GM18858 (cell line): Measurements from ENCODE around the gene ABLIM2.

Experiments
- ATAC-seq: cut with Tn5 transposase; IDR thresholded peaks from one replicate; pipeline ENCODE4 v1.9.1; 2021; ENCODE audit not compliant: unreplicated experiment

ABLIM2 gene

DNA sequence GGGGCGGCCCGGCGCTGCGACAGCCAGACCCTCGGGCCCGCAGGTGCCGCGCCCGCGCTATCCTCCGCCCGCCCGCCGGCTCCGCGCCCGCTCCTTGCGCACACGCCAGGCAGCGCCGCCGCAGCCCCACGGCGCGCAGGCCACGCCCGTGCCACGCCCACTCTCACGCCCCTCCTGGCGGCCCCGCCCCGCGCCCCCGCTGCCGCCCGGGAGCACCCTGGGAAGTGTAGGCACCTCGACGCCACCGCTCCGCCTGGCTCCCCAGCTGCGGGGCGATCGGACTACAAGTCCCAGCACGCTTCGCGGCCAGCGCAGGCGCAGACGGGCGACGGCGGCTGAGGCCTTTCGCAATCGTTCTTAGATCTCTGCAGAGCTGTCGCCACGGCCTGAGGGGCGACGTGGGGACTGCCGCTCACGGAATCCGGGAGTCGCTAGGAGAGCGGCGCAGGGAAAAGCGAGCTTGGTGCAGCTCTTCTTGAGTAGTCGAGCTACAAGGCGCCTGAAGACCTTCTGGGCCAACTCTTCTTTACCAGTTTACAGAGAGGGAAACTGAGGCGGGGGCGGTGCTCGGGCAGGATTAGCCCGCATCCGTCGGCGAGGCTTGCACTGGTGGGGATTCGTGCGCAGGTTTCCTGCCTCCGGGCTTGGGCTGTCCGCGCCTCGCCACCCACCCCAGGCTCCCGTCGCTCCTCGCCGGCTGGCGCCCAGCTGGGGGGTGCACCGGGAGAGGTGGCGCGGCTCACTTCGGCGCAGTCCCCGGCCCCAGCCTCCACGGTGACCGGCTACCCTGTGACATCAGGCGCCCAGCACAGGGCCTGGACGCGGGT, at the start of gene ABLIM2:
Gene ABLIM2 (minus strand): TSS at position 104 of the 827 bp plus-strand sequence. CDS start 124 bp downstream, outside the sequence.
- peak; percentile 93 for ATAC-seq

DNA sequence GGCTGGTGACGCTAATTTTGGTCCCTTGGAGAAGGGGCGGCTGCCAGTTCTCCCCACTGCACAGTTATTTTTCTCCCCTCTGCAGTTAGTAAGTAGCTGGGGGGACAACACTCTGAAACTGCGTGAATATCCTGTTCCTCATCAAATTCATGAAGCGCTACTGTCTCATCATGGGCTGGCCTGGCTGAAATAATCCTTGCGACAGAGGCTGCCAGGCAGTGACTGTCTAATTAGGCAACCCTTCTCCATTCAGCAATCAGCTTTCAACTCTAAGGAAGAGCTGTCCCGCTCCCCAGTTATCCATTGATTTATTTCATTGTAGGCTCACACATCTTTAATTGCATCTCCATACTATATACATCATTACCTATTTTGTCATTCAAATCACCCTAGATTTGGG, 48.7 kb upstream of the ABLIM2 start:
- no peak for ATAC-seq

DNA sequence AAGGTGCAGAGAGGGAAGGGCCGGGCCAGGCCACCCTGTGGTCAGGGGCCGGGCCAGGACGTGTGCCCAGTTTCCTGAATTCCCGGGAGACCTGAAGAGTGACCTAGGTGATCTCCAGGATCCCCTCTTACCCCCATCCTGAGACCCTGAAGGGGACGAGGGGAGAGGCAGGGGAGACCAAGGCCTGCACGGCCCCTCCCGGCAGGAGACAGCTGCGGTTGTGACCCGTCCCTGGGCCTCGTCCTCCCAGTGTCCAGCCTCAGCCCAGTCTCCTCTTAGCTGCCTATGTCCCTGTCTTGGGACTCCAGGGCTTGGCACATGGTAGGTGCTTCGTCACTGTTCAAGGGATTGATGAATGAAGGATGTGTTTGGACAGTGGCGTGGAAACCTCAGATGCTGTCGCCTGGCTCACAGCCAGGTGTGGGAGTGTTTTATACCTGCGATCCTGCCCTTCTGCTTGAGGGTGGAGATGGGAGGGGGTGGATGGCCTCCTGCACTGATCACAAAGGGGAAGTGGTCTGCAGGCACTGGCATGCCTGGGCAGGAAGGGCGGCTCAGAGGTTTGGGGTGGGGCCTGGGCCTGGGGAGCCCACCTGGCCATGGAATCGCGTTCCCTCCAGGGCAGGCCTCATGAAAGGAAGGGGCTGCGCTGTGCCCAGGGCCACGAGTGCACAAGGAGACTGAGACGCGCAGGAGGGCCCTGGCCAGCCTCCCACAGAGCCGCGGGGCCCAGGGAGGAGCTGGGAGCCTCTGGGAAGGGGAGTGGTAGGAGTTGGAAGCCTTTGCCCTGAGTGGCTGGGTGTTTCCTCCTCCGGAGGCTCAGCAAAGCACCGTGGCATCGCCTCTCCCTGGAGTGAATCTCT, 47.4 kb upstream of the ABLIM2 start:
- ATAC-seq, result no peak

DNA sequence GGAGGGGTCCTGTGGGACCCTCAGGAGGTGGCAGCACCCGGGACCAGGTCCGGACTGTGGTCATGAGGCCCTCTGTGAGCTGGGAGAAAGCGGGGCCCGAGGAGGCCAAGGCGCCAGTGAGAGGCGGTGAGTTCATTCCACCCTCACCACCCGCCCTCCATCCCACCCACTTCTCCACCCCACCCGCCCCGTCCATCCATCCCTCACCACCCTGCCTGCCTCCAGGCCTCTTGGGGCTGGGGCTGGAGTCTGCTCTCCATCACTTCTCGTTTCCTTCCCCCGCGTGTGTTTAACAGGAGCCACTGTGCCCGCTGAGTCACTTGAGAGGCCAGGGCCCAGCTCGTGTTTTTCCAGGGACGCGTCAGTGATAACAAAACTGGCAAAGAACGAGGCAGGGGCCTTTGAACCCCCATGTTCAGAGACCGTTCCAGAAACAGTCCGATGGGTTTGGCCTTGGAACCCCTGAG, 46.7 kb upstream of the ABLIM2 start:
- no peak for ATAC-seq

DNA sequence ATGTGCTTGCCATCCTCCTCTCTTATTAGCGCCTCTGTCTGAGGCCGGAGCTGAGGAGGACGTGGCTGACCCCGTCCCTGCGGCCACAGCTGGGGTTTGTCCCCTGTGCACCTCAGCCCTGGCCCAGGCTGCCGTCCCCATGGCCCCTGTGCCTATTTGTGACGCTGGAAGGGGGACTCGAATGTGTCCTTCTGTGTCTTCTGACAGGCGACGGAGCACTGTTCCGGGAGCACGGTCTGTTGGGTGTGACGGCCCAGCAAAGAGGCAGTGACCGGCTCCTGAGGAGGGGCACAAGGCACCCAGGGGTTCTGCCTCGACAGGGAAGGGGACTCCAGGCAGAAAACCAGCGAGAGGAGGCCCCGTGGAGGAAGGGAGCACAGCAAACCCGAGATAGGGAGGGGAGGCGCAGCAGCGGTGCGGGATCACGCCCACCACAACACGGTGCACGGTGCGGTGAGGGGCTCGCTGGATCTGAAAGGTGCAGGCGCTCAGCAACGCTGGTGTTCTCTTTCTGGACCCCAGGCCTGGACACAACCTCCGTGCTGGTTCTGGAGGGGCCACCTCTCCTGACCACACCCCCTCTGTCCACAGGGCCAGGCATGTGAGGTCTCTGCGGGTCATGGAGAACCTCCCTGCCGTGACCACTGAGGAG, 46.1 kb upstream of the ABLIM2 start:
- no peak for ATAC-seq

DNA sequence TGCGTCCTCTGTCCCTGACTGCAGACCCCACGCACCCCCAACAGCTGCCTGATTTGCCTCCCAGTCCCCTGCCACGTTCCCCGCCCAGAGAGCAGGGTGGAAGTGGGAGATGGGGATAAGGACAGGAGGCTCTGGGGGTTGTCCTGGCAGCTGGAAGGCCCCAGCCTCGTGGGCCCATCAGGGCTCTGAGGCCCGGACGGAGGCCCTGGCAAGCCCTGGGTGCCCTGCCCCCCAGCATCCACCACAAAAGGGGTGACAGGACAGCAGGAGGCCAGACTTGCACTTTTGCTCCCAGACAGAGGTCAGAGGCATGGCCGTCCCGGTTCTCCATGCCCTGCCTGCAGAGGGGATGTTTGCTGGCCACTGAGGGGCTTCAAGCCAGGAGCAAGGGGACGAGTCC, 45.2 kb upstream of the ABLIM2 start:
- ATAC-seq, result no peak

DNA sequence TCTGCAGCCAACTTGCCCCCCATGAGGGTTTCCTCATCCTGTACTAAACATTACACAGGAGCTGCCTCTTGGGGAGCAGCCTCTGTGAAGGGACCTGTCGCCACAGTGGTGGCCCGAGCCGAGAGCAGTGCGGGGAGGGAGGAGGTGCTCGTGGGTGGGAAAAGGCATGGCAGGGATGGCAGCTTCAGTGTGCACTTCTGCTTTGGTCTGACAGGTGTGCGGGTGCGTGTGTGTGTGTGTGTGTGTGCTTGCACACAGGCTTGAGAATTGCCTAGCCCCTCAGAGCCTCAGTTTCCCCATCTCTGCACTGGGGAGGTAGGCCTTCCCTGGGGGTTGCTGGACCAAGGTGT, 44.4 kb upstream of the ABLIM2 start:
- ATAC-seq, result no peak

DNA sequence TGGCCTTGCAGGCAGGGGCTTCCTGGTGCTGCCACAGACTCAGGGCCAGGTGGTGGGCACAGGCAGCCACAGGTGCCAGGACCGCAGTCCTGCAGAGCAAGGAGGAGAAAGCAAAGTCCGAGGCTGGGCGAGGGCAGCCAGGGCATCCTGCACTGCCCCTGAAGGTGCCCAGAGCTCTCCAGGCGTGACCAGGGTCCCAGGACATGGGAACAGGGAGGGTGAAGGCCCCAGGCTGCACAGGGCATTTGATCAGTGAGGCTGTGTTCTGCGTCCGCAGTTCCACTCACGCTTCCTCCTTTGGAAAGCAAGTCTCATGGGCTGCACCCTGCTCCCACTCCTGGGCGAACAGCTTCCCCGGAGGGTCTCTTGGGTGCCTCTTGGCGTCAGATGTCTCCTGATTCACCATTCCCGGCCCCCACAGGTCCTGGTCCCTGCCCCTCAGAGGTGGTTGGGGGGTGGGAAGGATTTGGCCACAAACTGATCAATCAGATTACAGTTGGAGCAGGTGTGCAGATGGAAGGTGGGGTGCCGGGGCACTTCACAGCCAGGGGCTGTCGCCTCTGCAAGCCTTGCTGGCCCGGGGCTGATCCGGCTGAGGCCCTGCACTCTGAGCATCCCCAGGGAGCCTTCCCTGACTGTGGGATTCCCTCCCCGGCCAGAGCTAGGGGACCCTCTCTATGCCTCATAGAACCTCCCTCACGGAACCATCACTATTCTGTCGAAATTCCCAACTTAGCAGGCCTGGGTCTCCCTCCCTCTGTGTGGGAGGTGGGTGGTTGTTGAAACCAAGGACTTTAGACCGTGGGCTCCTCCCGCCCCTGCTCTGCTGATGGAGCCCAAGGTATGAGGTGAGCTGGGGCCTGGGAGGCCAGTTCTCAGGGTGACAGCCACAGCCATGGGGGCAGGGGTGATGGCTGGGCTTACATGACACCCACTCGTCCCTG, 43.8 kb upstream of the ABLIM2 start:
- no peak for ATAC-seq

DNA sequence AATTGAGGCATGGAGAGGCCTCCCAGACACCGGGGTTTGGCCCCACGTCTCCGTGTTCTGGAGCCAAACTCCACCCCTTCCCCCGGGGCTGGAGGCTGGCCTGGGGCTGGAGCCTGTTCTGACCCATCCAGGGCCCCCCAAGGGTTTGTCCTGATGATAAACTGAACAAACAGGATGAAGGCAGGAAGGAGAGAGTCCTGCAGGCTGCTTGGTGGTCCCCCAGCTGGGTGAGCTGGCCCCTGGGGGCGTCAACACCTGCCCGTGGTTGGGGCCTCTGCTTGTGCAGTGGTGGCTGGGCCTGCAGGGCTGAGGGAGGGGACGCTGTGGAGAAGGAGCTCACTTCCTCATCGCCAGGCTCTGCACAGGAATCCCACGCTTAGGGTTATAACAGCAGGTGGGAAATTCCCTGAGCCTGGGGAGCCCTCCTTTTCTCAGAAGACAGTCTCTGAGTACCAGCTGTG, 42.7 kb upstream of the ABLIM2 start:
- ATAC-seq, result no peak

DNA sequence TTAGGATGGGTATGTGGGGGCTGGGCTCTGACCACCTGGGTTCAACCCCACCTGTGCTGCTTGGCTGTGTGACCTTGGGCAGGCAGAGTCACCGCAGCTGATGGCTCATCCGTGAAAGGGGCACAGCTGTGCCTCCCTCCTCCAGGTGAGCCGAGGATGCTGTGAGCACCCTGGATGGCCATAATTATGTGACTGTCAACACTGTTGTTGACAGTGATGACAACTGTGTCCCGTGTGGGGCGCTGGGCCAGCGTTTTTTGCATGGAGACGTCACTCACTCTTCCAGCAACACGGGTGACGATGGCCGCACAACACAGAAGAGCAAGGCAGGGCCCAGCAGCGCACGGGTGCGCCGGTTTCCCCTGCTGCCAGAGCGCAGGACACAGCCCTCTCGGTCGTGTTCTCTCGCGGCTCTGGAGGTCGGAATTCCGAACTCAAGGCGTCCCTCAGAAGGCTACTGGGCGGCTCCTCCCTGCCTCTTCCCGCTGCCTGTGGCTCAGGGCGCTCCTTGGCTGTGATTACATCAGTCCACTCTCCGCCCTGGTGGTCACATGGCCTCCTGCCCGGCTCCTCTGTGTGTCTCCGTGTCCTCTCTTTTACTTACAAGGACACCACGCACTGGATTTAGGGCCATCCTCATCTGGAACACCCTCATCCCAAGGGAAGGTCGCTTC, 41.8 kb upstream of the ABLIM2 start:
- no peak for ATAC-seq

DNA sequence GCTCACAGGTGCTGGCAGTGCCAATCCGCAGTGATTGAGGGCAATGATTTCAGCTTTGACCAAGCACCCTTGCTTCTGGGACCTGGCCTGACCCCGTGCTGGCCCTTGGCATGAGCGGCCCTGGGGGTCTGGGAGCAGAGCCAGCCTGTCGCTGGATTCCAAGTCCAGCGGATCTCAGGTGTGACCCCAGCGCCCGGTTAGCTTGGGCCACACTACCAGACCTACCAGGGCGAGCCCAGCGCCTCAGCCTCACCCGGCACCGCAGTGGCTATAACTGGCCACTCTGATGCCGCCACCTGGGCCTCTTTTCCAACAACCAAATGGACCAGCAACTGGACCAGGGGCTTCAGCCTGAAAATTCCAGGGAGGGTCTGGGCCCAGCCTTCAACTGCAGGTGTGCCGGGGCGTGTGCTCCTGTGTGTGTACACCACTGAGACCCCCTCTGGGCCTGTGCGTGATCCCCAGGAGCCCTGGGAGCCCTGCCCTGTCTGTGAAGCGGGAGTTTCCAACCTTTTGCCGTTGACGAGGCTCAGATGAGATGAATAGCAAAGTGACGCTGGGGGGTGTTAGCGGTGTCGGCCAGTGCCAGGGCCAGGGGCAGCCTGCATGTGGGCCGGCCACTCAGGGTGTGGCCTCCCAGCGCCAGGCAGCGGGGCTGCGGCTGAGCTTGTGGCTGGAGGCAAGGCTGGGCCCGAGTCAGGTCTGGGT, 41.1 kb upstream of the ABLIM2 start:
- ATAC-seq, result no peak

DNA sequence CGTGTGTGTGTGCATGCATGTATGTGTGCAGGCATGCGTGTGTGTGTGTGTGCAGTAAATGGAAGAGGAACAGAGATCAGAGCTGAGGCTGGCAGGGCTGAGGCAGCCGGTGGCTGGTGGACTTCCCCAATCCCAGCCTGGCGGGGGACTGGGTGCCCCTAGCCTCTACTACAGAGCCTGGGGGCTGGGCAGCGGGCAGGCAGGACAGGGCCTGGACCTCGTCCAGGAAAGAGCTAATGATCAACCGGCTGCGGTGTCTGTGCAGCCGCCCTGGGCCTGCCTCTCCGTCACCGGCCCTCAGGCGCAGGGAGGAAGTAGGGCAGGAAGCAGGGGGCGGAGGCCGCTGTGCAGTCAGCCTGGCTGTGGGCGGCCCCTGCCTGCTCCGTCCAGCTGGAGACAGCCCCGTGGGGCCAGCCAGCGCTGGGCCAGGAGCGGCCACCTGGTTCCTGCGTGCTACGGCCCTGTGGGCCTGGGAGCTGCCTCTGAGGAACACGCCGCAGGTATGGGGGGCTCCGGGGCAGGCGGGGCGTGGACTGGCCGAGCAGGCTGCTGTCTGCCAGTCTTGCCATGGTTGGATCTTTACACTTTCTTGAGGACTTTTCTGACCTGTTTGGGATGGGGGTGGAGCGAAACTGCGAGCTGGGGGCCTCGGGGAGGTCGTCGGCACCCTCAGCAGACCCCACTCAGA, 40.4 kb upstream of the ABLIM2 start, which contains the start of gene SH3TC1:
Gene SH3TC1 (plus strand): TSS at position 385 of the 688 bp plus-strand sequence. CDS start 5,905 bp downstream, outside the sequence.
- ATAC-seq, result peak; percentile 81

DNA sequence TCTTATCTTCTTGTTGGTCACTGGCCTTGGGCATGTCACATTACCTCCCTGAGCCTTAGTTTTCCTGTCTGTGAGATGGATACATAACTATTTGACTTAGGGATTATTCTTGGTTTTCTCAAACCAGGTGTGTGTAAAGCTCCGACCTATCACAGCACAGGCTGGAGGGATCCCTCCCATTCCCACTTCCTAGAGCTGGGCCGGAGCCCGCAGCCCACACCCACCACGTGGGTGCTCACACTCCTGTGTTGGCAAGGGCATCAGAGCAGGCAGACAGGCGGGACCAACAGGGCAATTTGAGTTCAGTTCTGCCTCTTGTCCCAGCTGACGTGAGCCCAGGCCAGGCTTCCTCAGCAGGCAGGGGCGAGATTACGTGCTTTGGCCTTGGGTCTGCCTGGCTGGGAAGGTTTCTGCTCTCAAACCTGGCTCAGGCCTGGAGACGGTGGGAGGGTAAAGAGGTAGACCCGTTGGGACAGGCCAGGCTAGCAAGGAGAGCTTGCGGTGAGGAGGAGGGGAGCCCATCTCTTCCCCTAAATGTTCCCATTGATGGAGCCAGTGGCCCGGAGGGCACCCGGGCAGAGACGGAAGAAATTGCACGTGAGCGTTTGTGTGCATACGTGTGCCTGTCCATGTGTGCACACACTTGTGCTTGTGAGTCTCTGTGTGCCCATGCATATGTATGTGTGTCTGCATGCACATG, 39.7 kb upstream of the ABLIM2 start:
- no peak for ATAC-seq

DNA sequence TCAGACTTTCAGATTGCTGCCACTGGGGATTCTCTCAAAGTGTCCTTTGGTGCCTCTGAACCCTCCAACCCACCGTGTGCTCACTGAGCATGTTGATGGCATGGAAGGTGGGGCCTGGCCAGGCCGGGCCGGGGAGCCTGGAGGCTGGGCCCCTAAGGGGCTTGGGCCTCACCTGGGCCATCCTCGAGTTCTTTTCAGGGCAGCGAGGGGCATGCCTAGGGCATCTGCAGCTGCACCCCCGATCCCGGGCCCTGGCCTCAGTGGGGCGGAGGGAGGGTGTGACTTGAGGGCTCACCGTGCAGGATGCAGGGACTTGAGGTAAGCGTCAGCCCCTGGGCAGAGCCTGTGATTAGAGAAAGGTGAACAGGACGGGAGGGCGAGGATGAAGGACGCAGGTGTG, 38.9 kb upstream of the ABLIM2 start:
- ATAC-seq, result no peak

DNA sequence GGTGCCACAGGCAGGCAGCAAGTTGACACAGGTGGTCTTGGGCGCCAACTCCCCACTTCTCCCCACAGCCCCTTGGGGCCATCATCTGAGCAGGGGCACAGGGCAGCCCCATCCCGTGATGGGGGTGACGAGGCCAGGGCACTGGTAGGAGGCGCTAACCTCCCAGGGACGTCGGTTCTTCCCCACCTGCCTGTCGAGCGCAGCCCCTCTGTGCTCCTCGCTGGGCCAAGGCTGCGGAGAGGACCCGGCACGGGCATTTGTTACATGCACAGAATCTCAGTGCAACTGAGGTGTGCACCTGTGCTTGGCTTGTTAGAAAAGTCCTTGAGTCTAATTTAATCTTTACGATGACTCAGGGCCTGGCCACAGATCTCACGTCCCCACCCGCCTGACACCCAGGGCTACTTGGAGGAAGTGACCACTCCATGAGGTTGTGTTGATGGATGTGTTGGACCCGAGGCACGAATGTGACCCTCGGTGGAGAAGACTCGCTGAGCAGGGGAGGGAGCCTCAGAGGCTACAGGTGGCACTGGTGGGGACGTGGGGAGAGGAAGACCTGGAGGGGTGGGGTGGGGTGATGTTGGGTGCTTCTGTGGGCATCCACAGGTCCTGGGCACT, 37.3 kb upstream of the ABLIM2 start:
- ATAC-seq, result no peak

DNA sequence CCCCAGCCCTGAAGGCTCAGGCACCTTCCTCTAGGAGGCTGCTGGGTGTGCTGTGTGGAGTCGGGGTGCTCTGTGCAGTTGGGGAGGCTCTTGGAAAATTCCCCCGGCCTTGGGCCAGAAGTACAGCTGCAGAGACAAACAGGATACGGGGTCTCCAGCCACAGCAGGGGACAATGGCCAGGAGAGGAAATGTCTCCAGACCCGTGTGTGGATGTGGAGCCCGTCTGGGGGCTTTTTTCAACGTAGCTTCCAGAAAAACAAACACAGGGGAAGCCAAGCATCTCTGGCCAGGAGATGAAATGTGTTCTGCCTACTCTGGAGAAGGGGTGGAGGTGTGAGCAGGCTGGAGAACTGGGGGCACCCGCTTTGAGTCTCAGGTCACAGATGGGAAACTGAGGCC, 36.8 kb upstream of the ABLIM2 start:
- ATAC-seq, result no peak
